ENCODE measurements around the gene DEDD2.

The DEDD2 gene

GRCh38 chr19:42200116-42200715 lies 17.3 kb downstream of the DEDD2 start:
- no peak for DNase-seq (ENCODE audit: extremely low read depth in 1 of 2, low read depth in 1 of 2)

- DNase-seq (ENCODE audit: extremely low read depth in 1 of 2, low read depth in 1 of 2): peak in 1 of 2 donors; percentile 63
These were observed 17.9 kb downstream of the DEDD2 start for GRCh38 chr19:42199440-42200115.

- peak in 1 of 2 donors; percentile 62 for DNase-seq (ENCODE audit: extremely low read depth in 1 of 2, low read depth in 1 of 2)
These were observed 18.6 kb downstream of the DEDD2 start for GRCh38 chr19:42198676-42199439.

GRCh38 chr19:42197375-42197817 lies 20.1 kb downstream of the DEDD2 start:
- DNase-seq (ENCODE audit: extremely low read depth in 1 of 2, low read depth in 1 of 2): no peak

- no peak for DNase-seq (ENCODE audit: extremely low read depth in 1 of 2, low read depth in 1 of 2)
These were observed 21.2 kb downstream of the DEDD2 start for GRCh38 chr19:42196011-42197001.

- DNase-seq (ENCODE audit: extremely low read depth in 1 of 2, low read depth in 1 of 2): no peak
These were observed 23.8 kb downstream of the DEDD2 start for GRCh38 chr19:42193706-42194105.

GRCh38 chr19:42193294-42193693 lies 24.2 kb downstream of the DEDD2 start:
- DNase-seq (ENCODE audit: extremely low read depth in 1 of 2, low read depth in 1 of 2): no peak

- no peak for DNase-seq (ENCODE audit: extremely low read depth in 1 of 2, low read depth in 1 of 2)
These were observed 25.6 kb downstream of the DEDD2 start for GRCh38 chr19:42191855-42192254.

- DNase-seq (ENCODE audit: extremely low read depth in 1 of 2, low read depth in 1 of 2): no peak
These were observed 26.1 kb downstream of the DEDD2 start for GRCh38 chr19:42191330-42191729.

- DNase-seq (ENCODE audit: extremely low read depth in 1 of 2, low read depth in 1 of 2): no peak
These were observed 28.3 kb downstream of the DEDD2 start for GRCh38 chr19:42189133-42189532.

- no peak for DNase-seq (ENCODE audit: extremely low read depth in 1 of 2, low read depth in 1 of 2)
These were observed 28.8 kb downstream of the DEDD2 start for GRCh38 chr19:42188665-42189064.

- no peak for DNase-seq (ENCODE audit: extremely low read depth in 1 of 2, low read depth in 1 of 2)
These were observed 32.2 kb downstream of the DEDD2 start for GRCh38 chr19:42185277-42185676.

GRCh38 chr19:42184401-42184861 lies 33.0 kb downstream of the DEDD2 start:
- DNase-seq (ENCODE audit: extremely low read depth in 1 of 2, low read depth in 1 of 2): peak in 1 of 2 donors; percentile 62

- no peak for DNase-seq (ENCODE audit: extremely low read depth in 1 of 2, low read depth in 1 of 2)
These were observed 38.4 kb downstream of the DEDD2 start for GRCh38 chr19:42178791-42179674.

- DNase-seq (ENCODE audit: extremely low read depth in 1 of 2, low read depth in 1 of 2): no peak
These were observed 39.8 kb downstream of the DEDD2 start for GRCh38 chr19:42177686-42178019.

GRCh38 chr19:42176990-42177685 lies 40.3 kb downstream of the DEDD2 start:
- peak; percentile 48 to 69 for DNase-seq (ENCODE audit: extremely low read depth in 1 of 2, low read depth in 1 of 2)

GRCh38 chr19:42176649-42176989 lies 40.9 kb downstream of the DEDD2 start:
- DNase-seq (ENCODE audit: extremely low read depth in 1 of 2, low read depth in 1 of 2): no peak

- no peak for DNase-seq (ENCODE audit: extremely low read depth in 1 of 2, low read depth in 1 of 2)
These were observed 41.4 kb downstream of the DEDD2 start for GRCh38 chr19:42175952-42176648.

Measured in stimulated activated CD8-positive, alpha-beta memory T cell treated with anti-CD3 and anti-CD28 coated beads, Interleukin-7, amount 100 ng/mL, for 48 hours (primary cell).